GM23248 (cell line): Measurements from ENCODE around the gene SLC46A2.

ENCODE experiments used
- EZH2 ChIP-seq: fragments of 200-600 bp; sonication (generic); IDR thresholded peaks from 2 replicates; pipeline ENCODE4 v1.6.1; 2018; ENCODE audit warnings: antibody characterized with exemption, mild to moderate bottlenecking; ENCODE audit not compliant: insufficient read depth, poor library complexity, severe bottlenecking
- EZH2phosphoT487 ChIP-seq: fragments of 200-600 bp; sonication (generic); IDR thresholded peaks from 2 replicates; pipeline ENCODE4 v1.6.1; 2018; ENCODE audit warnings: antibody characterized with exemption, moderate library complexity, mild to moderate bottlenecking, low read depth; ENCODE audit not compliant: insufficient read depth

DNA sequence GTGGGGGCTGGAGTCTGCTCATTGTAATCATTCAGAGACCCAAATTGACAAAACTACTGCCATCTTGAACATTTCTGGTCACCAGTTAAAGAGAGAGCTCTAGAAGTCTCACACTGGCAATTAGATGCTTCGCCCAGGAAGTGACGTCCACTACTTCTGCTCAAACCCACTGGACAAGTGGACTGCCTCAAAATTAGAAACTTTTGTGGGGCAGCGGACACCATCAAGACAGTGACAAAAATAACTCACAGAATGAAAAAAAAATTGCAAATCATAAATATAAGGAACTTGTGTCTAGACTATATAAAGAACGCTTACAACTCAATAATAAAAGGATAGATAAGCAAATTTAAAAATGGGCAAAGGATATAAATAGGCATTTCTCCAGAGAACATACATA is 9.8 kb upstream of the SLC46A2 start:
- TF ChIP-seq EZH2: no peak
- TF ChIP-seq EZH2phosphoT487: no peak
